H1 (cell line): ENCODE measurements around the gene ASTN2. TPM values are rescaled to one million over a fixed set of nuclear protein-coding genes. Genes with fewer than 3 reads are reported as not detected.

Experiments used
- ASH2L ChIP-seq: fragments of 200-600, 300-600 bp; sonication (generic); IDR thresholded peaks from one replicate; pipeline ENCODE4 v1.7.1; 2017; ENCODE audit warnings: low read length
- EGR1 ChIP-seq: IDR thresholded peaks from 2 replicates; pipeline ENCODE4 v1.6.1; 2011; ENCODE audit warnings: low read depth, low read length, borderline replicate concordance
- JUN ChIP-seq: IDR thresholded peaks from 2 replicates; pipeline ENCODE4 v1.6.1; 2011; ENCODE audit warnings: low read depth, mild to moderate bottlenecking, improper control_type of control experiment, low read length
- MAFK ChIP-seq: IDR thresholded peaks from 2 replicates; pipeline ENCODE4 v1.6.1; 2012; ENCODE audit warnings: low read depth, mild to moderate bottlenecking, improper control_type of control experiment, low read length
- POU5F1 ChIP-seq: IDR thresholded peaks from 2 replicates; pipeline ENCODE4 v1.6.1; 2011; ENCODE audit warnings: low read depth, mild to moderate bottlenecking, low read length, moderate library complexity
- RFX5 ChIP-seq: IDR thresholded peaks from 2 replicates; pipeline ENCODE4 v1.6.1; 2011; ENCODE audit warnings: low read depth, low read length, improper control_type of control experiment, borderline replicate concordance
- SAP30 ChIP-seq: fragments of 300-600 bp; sonication (generic); IDR thresholded peaks from 2 replicates; pipeline ENCODE4 v1.7.1; 2012; ENCODE audit warnings: low read length, moderate library complexity, mild to moderate bottlenecking, inconsistent platforms; ENCODE audit not compliant: insufficient read depth, insufficient replicate concordance
- SIN3A ChIP-seq, 2 experiments: IDR thresholded peaks in 1 of 2; conservative IDR thresholded peaks in 1 of 2; 2 replicates each; pipeline ENCODE4 v1.6.1; 2011 to 2012; ENCODE audit warnings: low read length in 2 of 2, improper control_type of control experiment in 1 of 2, low read depth in 1 of 2, mild to moderate bottlenecking in 1 of 2
- ZNF274 ChIP-seq: IDR thresholded peaks from 2 replicates; pipeline ENCODE4 v1.7.0; 2012; ENCODE audit warnings: low read length, borderline replicate concordance; ENCODE audit errors: extremely low read depth
- polyA plus RNA-seq, 7 experiments: library from polyadenylated mRNA; depleted of rRNA in 3 of 7; stranded (reverse) in 5 of 7; unstranded in 2 of 7; fragments of >200 nt in 5 of 7; fragments of 200-250 nt in 2 of 7; gene quantifications; 1 replicate in 5 of 7; 2 replicates in 1 of 7; 4 replicates in 1 of 7; pipeline versions ENCODE4 v1.2.1 to v1.2.3, GENCODE V29; 2011 to 2013; ENCODE audit warnings: missing spikeins in 2 of 7, mixed read lengths in 2 of 7
- total RNA-seq: library from RNA; stranded (reverse); fragmentation: NEBNext Ultra II Directional; extraction: Animal tissue kit (Norgen Biotek cat#: 25700); gene quantifications from 2 replicates; pipeline ENCODE4 v1.2.1, GENCODE V29; 2021
- TF ChIP-seq, protein P1 (sequence below): IDR thresholded peaks from 2 replicates; pipeline ENCODE4 v1.6.1; 2012; ENCODE audit warnings: inconsistent platforms
- TF ChIP-seq, protein P2 (sequence below): IDR thresholded peaks from 2 replicates; pipeline ENCODE4 v1.6.1; 2012; ENCODE audit warnings: inconsistent platforms
- TF ChIP-seq, protein P3 (sequence below): IDR thresholded peaks from 2 replicates; pipeline ENCODE4 v1.6.1; 2011; ENCODE audit warnings: low read depth, mild to moderate bottlenecking, low read length; ENCODE audit not compliant: insufficient read depth

The ASTN2 gene
- total and polyA plus RNA-seq, 2 of the 8 experiments (the other 6 are each of a cell fraction or from before 2014, with no cell fraction given), result 8.2 to 13.7 TPM

DNA sequence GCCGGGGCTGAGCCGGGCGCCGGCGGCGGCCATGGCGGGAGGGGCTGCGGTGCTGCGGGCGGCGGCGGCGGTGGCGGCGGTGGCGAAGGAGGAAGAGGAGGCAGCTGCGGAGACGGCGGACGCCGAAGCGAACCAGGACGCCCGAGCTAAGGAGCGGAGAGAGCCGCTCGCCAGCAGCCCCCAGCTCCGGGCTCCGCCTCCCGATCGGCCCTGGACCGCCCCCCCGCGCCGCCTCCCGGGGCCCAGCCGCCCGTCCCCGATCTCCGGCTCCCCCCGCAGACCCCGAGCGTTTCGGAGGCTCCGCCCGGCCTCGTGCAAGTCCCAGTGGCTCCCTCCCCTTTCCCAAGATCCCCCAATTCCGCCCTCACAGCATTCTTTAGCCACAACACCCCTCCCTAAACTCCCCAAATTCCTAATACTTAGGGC, at the start of gene ASTN2 (continued):
- TF ChIP-seq POU5F1 (no peak), SAP30 (no peak), JUN (no peak), EGR1 (0 out of 2 replicates have a peak, but pooled peaks have one; percentile 54), ZNF274 (no peak), ASH2L (peak; percentile 44), SIN3A (conservative IDR thresholded peaks at IDR 0.05 in 1 of 2, IDR thresholded peaks at IDR 0.05 in 1 of 2; ENCODE audit: low read depth in 1 of 2, low read length in 2 of 2) (0 out of 4 replicates have a peak, but pooled peaks of 1 of the 2 experiments have one; percentile 7), MAFK (no peak), RFX5 (no peak)
- TF ChIP-seq, protein P1, sequence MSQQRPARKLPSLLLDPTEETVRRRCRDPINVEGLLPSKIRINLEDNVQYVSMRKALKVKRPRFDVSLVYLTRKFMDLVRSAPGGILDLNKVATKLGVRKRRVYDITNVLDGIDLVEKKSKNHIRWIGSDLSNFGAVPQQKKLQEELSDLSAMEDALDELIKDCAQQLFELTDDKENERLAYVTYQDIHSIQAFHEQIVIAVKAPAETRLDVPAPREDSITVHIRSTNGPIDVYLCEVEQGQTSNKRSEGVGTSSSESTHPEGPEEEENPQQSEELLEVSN, result peak; percentile 30; the same call in 1 of the 2 replicates
- TF ChIP-seq, protein P2, sequence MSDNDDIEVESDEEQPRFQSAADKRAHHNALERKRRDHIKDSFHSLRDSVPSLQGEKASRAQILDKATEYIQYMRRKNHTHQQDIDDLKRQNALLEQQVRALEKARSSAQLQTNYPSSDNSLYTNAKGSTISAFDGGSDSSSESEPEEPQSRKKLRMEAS, result peak; percentile 76
- TF ChIP-seq, protein P3, sequence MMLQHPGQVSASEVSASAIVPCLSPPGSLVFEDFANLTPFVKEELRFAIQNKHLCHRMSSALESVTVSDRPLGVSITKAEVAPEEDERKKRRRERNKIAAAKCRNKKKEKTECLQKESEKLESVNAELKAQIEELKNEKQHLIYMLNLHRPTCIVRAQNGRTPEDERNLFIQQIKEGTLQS, result no peak
- TF ChIP-seq, all 59 proteins: peak for 5
